H1 (cell line): ENCODE data around the gene UQCC3. TPM values are rescaled to one million over a fixed set of nuclear protein-coding genes. Genes with fewer than 3 reads are reported as not detected.

Experiments
- CHD7 ChIP-seq: fragments of 300-600 bp; sonication (generic); IDR thresholded peaks from 2 replicates; pipeline ENCODE4 v1.7.1; 2012; ENCODE audit warnings: low read length, moderate library complexity, mild to moderate bottlenecking, inconsistent platforms; ENCODE audit not compliant: insufficient replicate concordance
- FOSL1 ChIP-seq: IDR thresholded peaks from 2 replicates; pipeline ENCODE4 v1.6.1; 2011; ENCODE audit warnings: mild to moderate bottlenecking, low read depth, low read length, moderate library complexity; ENCODE audit not compliant: insufficient read depth
- JUN ChIP-seq: IDR thresholded peaks from 2 replicates; pipeline ENCODE4 v1.6.1; 2011; ENCODE audit warnings: low read depth, mild to moderate bottlenecking, improper control_type of control experiment, low read length
- RFX5 ChIP-seq: IDR thresholded peaks from 2 replicates; pipeline ENCODE4 v1.6.1; 2011; ENCODE audit warnings: low read depth, low read length, improper control_type of control experiment, borderline replicate concordance
- SIX5 ChIP-seq: IDR thresholded peaks from 2 replicates; pipeline ENCODE4 v1.6.1; 2011; ENCODE audit warnings: mild to moderate bottlenecking, low read depth, low read length
- TEAD4 ChIP-seq: IDR thresholded peaks from 2 replicates; pipeline ENCODE4 v1.6.1; 2012; ENCODE audit warnings: low read depth, low read length, inconsistent platforms, mixed read lengths
- polyA plus RNA-seq, 7 experiments: library from polyadenylated mRNA; depleted of rRNA in 3 of 7; stranded (reverse) in 5 of 7; unstranded in 2 of 7; fragments of >200 nt in 5 of 7; fragments of 200-250 nt in 2 of 7; gene quantifications; 1 replicate in 5 of 7; 2 replicates in 1 of 7; 4 replicates in 1 of 7; pipeline versions ENCODE4 v1.2.1 to v1.2.3, GENCODE V29; 2011 to 2013; ENCODE audit warnings: missing spikeins in 2 of 7, mixed read lengths in 2 of 7
- total RNA-seq: library from RNA; stranded (reverse); fragmentation: NEBNext Ultra II Directional; extraction: Animal tissue kit (Norgen Biotek cat#: 25700); gene quantifications from 2 replicates; pipeline ENCODE4 v1.2.1, GENCODE V29; 2021

UQCC3 gene
- total and polyA plus RNA-seq, 2 of the 8 experiments (the other 6 are each of a cell fraction or from before 2014, with no cell fraction given): 14.2 to 15.7 TPM

- TF ChIP-seq CHD7: no peak
- TF ChIP-seq TEAD4: no peak
- TF ChIP-seq JUN: no peak
- no peak for TF ChIP-seq FOSL1
- no peak for TF ChIP-seq RFX5
- TF ChIP-seq SIX5: no peak
Measured at GRCh38 chr11:62688491-62688890, 17.0 kb downstream of the UQCC3 start (continued).
